Smooth muscle cell of the brain vasculature (primary cell): ENCODE results near the gene EXOC3.

Experiments used
- DNase-seq: peaks from one replicate; pipeline ENCODE4 v3.0.0-alpha.2; 2012; ENCODE audit warnings: low read depth, low spot score

The EXOC3 gene

DNA sequence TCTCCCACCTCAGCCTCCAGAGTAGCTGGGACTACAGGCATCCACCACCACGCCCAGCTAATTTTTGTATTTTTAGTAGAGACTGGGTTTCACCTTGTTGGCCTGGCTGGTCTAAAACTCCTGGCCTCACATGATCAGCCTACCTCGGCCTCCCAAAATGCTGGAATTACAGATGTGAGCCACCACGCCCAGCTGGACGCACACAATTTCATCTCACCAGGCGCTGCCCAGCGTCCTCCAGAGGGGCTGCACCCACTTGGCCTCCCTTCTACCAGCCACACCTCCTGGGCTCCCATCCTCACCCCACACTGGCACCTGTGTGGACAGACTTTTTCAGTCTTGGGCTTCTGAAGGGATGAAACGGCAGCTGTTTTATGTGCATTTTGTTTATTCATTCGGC lies 3.8 kb upstream of the EXOC3 start:
- DNase-seq: no peak

DNA sequence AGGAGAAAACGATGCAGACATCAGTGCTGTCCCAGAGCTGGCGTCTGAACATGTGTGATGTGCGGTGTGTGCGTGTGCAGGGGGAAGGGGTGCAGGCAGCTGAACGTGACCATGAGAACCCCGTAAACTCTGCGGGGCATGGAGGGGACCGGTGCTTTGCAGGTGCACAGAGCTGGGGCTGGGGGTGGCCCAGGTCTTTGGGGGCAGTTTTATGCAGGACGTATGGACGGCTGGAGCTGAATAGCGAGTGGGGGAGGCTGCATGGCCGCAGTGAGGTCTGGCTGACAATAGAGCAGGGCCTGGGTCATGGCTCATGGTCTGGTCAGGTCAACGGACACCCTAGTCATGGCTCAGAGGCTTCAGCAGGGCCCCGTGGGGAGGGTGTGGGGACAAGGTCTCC lies 3.3 kb upstream of the EXOC3 start:
- DNase-seq: no peak

DNA sequence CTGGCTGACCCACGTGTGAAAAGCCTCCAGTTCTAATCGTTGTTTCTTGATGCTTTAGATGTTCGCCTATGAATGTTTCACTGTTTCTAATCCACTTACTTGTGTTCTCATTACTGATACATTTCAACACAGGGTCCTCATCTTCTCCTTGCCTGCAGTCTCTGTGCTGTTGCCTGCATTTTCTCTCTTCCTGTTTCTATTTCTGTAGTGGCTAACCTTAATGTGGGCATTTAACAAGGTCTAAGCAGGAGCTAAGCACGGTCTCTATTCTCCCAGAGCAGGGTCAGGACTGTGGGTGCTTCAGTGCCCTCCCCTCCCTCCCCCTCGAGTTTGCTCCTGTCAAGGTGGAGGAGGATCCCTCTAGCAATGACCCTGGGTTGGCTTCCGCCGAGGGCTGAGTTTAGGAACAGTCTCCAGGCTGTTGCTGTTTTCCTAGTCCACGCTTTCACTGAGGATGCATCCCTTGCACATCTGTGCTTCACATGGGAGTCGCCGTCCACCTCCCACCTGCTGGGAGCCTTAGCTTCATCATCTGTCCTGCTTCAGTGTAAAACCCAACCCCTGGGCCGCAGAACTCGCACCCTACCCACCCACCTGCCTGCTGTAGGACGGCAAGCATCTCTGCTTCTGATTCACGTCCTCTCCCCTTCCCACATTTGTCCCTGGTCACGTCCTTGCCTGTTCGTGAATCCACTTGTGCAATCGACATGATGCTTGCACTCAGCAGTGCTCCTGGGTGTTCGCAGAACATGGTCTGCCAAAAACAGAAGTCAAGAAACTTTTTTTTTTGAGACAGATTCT lies 2.4 kb upstream of the EXOC3 start:
- no peak for DNase-seq

DNA sequence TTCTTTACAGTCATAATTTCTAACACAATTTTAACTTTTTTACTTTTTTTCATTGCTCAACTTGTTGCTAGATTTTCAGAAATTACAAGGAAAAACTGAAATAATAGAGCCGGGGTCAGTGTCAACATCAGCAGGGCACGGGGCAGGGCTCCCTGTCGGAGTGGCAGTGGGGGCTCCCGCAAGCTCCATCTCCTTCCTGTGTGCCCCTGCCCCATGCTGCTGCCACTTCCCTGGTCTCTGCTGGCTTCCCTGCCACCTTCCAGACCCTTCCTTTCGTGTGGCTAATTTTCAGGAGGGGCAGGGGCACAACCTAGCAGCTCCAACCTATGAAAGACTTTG lies 1.0 kb upstream of the EXOC3 start:
- no peak for DNase-seq

DNA sequence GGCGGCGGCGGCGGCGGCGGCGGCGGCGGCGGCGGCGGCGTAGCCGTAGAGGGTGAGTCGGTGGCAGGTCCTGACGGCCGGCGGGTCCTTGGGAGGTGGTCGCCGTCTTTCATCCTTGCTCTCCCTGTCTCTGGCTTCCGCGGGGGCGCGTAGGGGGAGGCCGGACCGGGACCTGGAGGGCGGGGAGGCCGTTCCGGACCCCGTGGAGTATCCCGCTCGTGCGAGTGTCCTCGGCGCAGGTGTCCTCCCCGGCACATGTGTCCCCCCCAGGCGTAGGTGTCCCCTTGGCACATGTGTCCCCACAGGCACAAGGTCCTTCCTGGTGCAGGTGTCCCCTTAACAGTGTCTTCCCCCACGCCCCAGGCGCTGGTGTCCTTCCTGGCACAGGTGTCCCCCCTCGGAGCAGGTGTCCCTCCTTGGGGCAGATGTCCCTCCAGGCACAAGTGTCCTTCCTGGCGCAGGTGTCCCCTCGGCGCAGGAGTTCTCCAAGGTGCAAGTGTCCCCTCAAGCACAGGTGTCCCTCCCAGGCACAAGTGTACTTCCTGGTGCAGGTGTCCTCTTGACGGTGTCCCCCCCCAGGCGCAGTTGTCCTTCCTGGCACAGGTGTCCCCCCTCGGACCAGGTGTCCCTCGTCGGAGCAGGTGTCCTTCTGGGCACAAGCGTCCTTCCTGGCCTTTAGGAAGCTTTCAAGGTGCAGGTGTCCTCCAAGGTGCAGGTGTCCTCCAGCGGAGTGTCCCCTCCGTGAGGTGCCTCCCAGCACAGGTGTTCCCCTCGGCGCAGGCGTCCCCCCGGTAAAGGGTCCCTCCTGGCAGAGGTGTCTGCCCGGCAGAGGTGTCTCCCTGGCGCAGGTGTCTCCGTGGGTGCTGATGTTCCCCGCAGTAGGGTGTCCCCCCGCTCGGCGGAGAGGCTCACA lies 519 bp downstream of the EXOC3 start:
- DNase-seq: no peak

DNA sequence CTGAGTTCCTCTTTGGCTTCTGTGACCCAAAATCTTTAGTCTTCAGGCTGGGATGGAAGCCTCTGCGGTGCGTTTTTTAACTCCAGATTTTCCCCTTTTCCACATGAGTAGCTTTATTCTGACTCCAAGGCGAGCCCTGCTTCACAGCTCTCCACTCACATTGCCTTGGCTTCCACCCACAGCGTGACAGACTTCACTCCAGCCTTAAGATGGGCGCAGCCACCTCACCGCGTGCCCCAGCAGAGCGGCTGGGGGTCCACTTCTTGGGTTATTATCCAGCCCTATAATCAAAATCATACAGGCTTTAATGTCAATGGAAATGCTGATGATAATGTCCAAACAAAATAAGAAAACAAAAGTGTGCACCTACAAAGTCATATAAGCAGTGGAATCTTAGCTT lies 1.2 kb downstream of the EXOC3 start:
- no peak for DNase-seq

DNA sequence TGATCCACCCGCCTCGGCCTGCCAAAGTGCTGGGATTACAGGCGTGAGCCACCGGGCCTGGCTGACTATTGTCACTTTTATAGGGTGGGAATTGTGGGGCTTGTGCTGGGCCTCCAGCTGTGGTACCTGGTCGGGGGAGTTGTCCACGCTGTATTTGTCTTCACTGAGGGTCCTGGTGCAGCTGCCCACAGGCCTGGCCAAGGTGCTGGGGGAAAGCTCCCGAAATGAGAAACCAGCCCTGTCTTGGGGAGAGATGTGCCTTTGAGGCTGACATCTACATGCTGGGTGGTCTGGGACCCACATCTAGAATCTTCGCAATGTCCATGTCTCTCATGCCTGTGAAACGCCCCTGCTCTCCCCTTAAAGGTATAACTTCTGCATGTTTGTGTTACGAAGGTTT lies 2.6 kb downstream of the EXOC3 start:
- DNase-seq: no peak

DNA sequence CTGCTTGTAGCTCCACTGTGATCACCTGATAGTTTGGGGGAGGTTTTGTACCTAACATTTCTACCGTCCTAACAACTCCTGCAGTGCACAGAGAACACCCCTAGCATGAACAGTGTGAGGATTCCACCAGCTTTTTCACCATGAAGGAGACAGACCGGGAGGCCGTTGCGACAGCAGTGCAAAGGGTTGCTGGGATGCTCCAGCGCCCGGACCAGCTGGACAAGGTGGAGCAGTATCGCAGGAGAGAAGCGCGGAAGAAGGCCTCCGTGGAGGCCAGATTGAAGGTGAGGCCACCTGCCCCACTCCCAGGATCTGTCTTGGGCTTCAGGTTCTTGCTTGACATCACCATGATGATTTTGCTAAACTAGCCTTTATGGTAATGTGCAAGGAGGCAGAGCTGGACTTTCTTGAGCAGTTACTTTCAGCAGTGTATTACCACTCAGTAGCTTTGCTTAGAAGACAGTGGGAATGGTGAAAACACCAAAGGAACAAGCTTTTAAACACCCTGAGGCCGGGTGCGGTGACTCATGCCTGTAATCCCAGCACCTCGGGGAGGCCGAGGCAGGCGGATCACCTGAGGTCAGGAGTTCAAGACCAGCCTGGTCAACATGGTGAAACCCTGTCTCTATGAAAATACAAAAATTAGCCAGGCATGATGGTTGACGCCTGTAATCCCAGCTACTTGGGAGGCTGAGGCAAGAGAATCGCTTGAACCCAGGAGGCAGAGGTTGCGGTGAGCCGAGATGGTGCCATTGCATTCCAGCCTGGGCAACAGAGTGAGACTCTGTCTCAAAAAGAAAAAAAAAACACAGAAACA lies 3.3 kb downstream of the EXOC3 start:
- no peak for DNase-seq

DNA sequence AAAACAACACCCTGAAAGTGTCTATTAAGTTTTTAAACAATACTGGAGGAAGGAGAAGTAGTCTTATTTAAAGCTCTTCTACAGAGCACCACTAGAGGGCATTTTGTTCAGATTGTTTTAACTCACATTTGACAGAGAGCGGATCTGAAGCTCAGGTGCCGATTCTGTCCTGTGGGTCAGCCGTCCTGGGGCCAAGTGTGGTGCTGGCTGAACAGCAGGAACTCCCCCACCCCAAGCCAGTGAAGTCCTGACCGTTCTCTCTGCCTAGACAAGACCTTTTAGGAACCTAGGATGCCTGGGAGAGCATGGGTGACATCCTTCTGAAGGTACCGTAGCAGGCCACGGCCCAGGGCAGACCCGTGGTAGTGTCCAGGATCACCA lies 3.9 kb downstream of the EXOC3 start:
- no peak for DNase-seq

DNA sequence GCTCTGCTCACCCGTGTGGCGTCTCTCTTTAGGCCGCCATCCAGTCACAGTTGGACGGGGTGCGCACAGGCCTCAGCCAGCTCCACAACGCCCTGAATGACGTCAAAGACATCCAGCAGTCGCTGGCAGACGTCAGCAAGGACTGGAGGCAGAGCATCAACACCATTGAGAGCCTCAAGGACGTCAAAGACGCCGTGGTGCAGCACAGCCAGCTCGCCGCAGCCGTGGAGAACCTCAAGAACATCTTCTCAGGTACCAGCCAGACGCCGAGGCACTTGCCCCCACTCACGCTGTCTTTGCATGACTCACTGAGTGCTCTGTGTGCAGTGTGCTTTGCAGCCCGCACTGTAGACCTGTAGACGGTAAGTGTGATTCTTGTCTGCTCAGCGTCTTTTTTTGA lies 4.5 kb downstream of the EXOC3 start:
- DNase-seq: no peak

DNA sequence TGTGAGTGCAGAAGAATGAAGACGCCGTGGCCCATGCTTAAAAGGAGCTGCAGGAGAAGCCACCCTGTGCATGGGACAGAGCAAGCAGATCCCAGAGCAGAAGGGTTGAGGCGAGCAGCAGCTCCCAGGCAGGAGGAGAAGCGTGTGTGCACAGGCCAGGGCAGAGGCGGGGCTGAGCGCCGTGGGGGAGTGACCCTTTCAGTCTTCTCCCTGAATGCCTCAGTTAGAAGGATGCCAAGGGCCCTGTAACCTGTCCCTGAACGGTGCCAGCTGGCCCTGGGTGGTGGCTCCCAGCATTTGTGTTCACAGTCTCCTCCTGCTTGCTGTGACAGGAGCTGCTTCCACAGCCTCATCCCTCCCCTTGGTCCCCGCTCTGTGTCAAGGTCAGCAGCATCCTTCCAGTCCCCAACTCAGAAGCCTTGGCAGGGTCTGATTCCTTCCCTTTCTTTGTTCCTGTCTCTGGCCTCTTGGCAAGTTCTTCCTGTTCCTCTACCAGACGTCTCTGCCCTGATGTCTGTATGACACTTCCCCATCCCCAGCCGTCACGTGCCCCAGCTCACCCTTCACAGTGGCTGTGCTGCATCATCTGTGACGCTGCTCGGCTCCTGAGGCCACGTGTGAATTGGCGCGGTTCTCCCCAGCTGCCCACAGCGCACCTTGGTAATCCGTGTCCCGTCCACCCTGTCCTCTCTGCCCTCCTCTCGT lies 5.2 kb downstream of the EXOC3 start:
- DNase-seq: no peak

DNA sequence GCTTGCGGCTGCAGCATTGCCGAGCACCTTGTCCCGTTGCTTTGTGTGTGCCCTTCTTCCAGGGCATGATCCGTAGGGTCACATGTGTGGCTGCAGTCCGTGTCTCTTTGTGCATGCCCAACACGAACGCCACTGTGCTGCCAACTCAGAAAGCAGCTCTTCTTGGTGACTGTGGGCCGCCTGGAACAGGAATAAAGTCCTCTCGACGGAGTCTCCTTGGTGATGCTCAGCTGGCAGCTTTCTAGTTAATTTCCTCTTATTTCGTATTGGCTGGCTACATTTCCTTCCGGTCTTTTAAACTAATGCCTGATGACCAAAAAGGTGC lies 5.8 kb downstream of the EXOC3 start:
- DNase-seq: no peak

DNA sequence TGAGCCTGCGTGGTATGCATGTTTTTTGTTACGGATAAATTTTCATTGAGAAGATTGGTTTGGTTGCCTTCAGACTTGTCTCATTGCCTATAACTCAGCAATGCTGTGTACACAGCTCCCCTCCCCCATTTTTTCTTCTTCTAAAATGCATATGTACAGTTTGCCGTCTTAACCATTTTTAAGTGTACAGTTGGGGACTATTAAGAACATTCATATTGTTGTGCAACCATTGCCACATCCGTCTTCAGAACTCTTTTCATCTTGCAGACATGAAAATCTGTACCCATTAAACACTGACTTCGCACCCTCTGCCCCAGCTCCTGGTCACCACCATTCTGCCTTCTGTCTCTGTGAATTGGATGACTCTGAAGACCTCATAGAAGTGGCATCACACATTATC lies 6.2 kb downstream of the EXOC3 start:
- DNase-seq: no peak

DNA sequence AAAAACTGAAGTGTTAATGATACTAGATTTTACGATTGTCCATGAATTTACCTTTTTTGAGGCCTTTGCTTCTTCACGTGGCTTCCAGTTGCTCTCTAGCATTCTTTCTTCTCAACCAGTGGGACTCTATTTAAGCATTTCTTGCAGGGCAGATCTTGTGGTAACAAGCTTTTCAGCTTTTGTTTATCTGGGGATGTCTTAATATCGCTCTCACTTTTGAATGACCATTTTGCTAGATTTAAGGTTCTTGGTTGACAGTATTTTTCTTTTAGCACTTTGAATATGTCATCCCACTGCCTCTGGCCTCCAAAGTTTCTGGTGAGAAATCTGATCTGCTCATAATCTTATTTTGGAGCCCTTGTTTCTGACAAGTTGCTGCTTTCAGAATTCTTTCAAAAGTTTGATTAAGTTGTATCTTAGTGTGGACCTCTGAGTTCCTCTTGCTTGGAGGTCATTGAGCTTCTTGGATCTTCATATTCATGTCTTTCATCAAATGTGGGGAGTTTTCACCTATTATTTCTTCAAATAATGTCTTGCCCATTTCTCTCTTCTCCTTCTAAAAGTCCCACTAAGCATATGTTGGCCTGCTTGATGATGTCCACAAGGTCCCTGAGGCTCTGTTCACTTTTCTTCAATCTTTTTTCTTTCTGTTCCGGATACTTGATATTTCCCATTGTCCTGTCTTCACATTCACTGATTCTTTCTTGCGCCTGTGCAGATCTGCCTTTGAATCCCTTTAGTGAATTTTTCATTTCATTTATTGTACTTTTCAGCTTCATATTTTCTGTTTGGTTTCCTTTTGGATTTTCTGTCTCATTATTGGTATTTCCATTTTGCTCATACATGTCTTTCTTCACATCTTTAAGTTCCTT lies 8.8 kb downstream of the EXOC3 start:
- DNase-seq: no peak

DNA sequence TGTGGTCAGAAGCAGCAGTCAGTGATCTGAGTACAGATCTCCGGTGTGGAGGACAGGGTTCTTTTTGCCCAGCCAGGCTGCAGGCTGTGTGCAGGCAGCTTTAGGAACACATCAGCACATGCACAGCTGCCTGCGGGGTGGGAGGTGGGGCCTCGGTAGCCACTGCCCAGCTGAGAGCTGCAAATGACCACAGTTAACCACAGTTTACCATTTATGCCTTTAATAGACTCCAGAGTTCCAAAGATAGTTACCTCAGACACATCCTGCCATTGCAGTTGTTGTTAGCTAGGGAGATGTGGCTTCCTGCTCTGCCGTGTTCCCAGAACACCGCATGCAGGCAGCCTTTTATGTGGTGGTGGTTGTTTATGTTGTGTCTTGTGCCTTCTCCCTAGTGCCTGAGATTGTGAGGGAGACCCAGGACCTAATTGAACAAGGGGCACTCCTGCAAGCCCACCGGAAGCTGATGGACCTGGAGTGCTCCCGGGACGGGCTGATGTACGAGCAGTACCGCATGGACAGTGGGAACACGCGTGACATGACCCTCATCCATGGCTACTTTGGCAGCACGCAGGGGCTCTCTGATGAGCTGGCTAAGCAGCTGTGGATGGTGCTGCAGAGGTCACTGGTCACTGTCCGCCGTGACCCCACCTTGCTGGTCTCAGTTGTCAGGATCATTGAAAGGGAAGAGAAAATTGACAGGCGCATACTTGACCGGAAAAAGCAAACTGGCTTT lies 10.2 kb downstream of the EXOC3 start:
- no peak for DNase-seq

DNA sequence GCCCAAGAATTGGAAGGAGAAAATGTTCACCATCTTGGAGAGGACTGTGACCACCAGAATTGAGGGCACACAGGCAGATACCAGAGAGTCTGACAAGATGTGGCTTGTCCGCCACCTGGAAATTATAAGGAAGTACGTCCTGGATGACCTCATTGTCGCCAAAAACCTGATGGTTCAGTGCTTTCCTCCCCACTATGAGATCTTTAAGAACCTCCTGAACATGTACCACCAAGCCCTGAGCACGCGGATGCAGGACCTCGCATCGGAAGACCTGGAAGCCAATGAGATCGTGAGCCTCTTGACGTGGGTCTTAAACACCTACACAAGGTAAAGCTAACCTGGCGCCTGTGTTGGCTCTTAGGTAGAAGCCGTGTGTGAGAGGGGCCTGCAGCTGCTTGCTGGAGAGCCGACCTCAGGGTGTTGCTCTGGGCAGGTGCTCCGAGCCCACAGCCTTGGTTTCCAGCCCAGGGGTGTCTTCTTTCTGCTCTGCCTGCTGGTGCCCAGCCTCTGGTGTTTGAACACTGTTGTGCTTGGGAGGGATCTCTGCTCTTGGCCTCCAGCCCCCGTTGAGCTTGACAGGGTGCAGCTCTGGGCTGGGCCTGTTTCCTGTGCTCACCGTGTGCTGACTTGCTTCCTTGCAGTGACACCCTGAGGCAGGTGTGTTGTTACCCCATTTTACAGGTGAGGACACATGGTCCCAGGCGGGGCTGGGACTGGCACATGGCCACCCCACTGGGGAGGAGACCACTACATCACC lies 10.9 kb downstream of the EXOC3 start:
- DNase-seq: no peak

DNA sequence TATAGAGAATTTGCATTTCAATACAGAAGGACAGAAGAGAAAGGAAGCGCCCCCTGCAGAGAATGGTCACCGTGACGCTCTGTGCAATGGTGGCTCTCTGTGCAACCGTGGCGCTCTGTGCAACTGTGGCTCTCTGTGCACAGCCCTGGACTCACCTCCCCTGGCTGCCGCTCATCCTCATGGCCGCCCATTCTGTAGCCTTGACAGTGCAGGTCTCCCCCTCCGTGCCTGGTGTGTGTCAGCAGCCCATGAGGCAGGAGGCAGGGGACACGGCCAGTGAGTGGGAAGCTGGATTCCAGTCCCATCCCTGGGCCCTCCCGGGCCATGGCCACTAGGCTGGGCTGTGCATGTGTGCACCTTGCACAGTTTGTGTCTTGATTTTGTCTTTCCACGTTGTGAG lies 12.0 kb downstream of the EXOC3 start:
- no peak for DNase-seq

DNA sequence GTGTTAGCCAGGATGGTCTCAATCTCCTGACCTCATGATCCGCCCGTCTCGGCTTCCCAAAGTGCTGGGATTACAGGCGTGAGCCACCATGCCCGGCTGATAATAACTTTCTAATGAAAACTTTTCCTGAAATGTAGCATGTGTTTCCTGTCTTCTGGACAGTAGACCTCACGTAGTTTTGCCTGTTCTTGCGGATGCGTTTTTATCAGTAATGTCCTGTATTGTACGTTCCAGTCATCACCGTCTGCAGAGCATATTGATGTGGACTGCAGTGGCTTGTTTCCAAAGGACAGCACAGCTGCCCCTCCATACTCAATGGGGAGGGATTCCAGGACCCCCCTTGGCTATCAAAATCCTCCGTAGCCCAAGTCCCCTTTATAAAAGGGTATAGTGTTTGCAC lies 12.8 kb downstream of the EXOC3 start:
- no peak for DNase-seq
